Activated CD8-positive, alpha-beta memory T cell treated with anti-CD3 and anti-CD28 coated beads, Interleukin-2, amount 50 U/mL, for 24 hours (primary cell): ENCODE results near the gene MPG.
A peak's percentile ranks its signal among the peaks of the same experiment; 100 is the strongest.
"Not testable (repeated sequence)": the region's sequence is repeated elsewhere in the genome, so short reads cannot be mapped to it uniquely, and the experiment has no call there.

Experiments used
- DNase-seq: peaks from one replicate; pipeline ENCODE4 v3.0.0-alpha.2; 2020; ENCODE audit errors: extremely low read depth

Gene MPG, protein sequence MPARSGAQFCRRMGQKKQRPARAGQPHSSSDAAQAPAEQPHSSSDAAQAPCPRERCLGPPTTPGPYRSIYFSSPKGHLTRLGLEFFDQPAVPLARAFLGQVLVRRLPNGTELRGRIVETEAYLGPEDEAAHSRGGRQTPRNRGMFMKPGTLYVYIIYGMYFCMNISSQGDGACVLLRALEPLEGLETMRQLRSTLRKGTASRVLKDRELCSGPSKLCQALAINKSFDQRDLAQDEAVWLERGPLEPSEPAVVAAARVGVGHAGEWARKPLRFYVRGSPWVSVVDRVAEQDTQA

DNA sequence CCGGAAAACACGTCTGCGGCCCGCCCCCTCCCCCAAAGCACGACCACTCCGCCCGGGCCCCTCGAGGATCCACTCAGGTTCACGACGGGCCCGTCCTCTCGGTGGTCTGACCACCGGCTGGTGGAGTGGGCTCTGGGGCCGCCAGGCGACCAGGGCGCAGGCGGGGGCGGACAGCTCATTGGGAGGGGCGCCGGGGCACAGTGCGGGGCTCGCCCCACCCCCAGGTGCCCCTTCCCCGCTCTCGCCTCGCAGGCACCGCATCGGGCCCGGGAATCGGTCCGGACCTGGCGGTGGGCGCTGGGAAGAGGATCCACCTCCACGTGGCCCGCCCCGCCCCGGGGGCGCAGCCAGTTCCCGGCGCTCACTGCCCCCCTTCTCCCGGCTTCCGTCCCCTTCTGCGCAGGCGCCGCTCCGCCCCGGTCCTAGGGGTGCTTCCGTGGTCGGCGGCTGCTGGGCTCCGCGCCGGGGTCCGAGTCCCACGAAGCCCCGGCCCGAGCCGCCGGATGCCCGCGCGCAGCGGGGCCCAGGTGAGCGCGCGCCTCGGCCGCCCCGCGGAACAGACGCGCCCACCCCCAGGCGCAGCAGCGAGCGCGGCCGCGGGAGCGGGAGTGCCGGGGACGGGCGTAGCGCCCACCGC lies at the start of gene MPG:
Gene MPG (plus strand): TSS at position 419 of the 637 bp plus-strand sequence. CDS start 85 bp downstream, at position 504.
- peak; percentile 58 for DNase-seq

- DNase-seq = not testable (repeated sequence)
These were observed 47.4 kb upstream of the MPG start for GRCh38 chr16:30627-31026.

DNA sequence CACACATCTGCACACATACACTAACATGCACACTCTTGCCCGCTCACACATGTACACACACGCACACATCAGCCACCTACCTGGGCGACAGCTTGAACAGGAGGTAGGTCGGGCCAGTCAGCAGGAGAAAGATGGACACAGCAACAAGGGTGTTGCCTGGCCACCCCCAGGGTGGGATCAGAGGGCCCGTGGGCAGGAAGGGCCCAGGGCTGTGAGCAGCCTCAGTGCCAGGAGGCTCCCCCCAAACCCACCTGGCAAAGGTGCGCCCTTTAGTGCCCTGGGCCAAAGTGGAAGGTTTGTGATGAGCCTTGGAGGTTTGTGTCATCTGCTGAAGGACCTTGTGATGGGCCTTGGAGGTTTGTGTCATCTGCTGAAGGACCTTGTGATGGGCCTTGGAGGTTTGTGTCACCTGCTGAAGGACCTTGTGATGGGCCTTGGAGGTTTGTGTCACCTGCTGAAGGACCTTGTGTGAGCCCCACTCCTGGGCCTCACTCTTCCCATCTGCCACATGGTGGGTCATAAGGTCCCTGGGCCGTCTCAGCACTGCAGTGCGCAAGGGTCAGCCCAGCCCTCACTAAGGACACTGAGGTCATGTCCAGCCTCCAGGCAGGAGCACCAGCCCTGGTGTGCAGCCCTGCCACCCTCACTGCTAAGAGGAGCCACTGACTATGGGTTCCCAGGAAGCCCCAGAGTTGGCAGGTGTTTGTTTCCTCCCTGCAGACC lies 44.7 kb upstream of the MPG start:
- DNase-seq = not testable (repeated sequence)

GRCh38 chr16:33877-34647 lies 44.0 kb upstream of the MPG start:
- DNase-seq = no peak

GRCh38 chr16:34648-34987 lies 43.4 kb upstream of the MPG start:
- DNase-seq = no peak

DNA sequence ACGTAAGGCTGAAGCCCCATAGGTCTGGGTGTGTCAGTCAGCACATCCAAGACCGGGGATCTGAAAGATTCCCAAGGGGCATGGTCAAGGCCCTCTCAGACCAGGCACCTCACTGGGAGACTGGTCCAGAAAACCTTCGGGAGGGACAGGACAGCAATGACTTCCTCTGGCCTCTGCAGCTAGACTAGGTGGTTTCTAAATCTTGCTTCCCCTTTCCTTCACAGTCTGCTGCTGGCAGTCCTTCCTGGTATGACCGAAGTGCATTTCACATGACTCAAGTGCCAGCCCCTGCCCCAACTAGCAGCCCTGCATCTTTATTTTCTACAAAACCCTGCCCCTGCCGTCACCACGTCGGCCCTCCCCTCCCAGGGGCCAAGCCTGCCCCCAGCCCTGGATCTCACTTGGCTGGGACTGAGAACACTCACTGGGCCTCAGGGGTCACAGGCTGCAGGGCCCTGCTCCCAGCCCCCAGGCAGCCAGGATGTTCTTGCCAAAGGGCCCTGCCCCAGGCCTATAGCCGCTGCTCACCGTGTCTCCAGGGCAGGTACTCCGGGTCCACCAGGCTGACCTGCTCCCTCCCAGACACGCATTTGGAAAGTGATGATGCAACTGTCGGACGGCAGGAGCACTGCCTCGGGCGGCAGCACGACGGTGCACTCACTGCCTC lies 42.9 kb upstream of the MPG start:
- no peak for DNase-seq

DNA sequence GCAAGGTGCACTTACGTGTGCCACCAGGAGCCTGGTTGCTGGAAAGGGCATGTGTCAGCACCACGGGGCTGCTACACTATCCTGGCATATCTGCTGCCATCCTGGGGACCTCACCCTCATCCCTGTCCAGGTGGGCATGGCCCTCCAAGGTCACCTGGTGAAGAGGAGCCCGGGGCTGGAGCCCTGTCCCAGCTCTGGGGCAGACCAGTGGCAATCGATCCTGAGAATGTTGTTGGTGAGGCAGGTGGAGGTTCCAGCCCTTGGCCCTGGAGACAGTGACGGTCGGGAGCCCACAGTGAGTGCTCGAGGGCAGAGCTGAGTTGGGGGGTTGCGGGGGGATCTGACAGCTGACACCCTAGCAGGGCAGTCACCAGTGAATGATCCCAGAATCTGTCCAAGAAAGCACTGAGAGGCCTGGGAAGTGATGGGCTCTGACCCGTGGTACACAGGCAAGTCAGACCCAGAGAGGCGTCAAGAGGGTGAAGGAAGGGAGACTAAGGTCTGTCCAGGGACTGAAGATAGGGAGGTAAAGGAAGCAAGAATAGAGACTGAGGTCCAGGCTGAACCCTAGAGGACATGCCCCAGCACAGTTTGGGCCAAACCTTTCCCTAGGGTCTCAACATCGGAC lies 42.2 kb upstream of the MPG start:
- DNase-seq = no peak

DNA sequence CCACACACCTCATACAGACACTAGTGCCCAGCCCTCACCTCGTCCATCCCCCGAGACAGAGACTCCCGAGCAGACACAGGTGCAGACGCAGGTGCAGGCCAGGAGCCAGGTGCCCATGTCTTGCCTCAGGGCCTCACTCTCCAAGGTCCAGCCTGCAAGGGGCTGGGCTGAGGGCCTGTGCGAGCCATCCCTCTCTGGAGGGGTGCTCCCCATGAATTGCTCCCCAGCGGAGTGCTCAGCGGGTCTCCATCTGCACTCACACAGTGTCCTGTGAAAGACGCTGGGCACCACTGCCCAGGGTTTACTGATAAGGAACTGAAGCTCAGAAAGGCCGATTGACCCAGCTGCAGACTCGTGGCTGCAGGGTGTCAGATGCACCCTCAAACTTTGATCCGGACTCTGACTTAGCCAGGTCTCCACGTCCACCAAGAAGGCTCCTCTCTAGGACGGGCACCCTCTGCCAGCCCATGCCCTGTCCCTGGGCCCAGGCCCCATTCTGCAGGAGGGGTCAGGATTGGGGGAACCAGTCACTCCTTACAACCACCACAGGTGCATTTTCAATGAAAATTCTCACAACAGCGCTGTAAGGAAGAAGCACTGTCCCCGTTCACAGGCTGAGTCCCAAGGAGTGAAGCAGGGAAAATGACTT lies 41.6 kb upstream of the MPG start:
- DNase-seq = no peak

DNA sequence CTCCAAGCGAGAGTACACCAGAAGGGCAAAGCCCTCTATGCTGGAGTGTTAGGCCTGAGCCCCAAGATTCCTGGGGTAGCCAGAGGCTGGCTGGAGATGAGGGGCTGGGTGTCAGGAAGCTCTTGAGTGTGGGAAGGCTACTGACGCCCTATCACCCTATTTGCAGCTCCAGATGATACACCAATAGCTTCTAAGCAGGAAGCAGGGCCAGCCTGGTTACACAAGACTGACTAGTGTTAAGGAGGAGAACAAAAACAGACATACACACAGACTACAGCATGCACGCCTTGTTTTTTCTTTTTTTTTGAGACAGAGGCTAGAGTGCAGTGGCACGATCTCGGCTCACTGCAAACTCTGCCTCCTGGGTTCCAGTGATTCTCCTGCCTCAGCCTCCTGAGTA lies 40.5 kb upstream of the MPG start:
- no peak for DNase-seq

- DNase-seq = not testable (repeated sequence)
These were observed 39.8 kb upstream of the MPG start for GRCh38 chr16:38206-38605.

GRCh38 chr16:38941-39892 lies 38.8 kb upstream of the MPG start:
- DNase-seq = no peak

- DNase-seq = no peak
These were observed 36.5 kb upstream of the MPG start for GRCh38 chr16:41439-42068.

- DNase-seq = no peak
These were observed 36.0 kb upstream of the MPG start for GRCh38 chr16:42069-42457.

- no peak for DNase-seq
These were observed 35.3 kb upstream of the MPG start for GRCh38 chr16:42691-43090.

GRCh38 chr16:43294-43693 lies 34.7 kb upstream of the MPG start:
- no peak for DNase-seq

- DNase-seq = no peak
These were observed 33.4 kb upstream of the MPG start for GRCh38 chr16:44655-45054.

DNA sequence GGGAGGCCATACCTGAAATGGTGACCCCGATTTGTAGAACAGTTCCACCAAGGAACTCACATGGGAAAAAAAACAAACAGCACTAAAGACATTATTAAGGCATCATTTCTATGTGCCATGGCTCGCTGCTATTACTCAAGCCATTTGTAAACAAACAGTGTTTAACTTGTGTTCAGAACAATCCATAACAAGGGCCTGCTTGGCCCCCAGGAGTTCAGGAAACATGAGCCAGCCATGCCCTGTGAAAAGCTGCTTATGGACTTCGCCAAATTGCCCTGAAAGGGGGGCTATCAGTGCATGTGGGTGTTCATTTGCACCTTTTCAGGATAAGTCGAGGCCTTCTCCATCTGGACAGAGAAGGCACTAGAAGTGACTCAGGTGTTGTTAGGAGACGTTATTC lies 32.6 kb upstream of the MPG start:
- DNase-seq = no peak

- not testable (repeated sequence) for DNase-seq
These were observed 31.5 kb upstream of the MPG start for GRCh38 chr16:46510-46909.

DNA sequence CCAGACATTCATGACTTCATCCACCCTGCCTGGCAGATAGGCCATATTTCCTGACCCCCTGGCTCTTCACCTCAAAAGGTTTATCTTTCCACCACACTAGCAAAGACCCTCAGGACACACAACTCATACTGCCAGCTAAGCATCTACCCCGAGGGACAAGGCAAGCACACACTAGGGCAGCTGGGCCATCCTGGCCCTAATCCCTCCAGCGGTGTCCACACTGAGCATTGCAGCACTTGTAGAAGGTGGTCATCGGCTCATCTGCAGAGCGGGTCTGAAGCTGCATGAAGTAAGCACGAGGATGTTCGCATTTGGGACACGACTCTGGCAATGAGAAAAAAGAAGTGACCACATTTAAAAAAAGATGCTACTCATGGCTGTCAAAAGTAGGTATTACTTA lies 30.8 kb upstream of the MPG start:
- DNase-seq = no peak
